Fibroblast of lung (primary cell): ENCODE data around the gene SLC35G2. TPM values are rescaled to one million over a fixed set of nuclear protein-coding genes. Genes with fewer than 3 reads are reported as not detected.

Experiments
- DNase-seq, 2 donors: peaks; one replicate each; pipeline versions ENCODE4 v3.0.0 to v3.0.0-alpha.2; 2010; ENCODE audit warnings: low read depth in 2 of 2
- H2AFZ ChIP-seq: 2 replicates; pipeline ENCODE4 v1.5.1; 2012; ENCODE audit warnings: low read length, control low read depth, inconsistent platforms
- H3K27ac ChIP-seq: 2 replicates; pipeline ENCODE4 v1.5.1; 2011; ENCODE audit warnings: low read length, control low read depth; ENCODE audit not compliant: insufficient read depth
- H3K27me3 ChIP-seq: 2 replicates; pipeline ENCODE4 v1.5.1; 2011; ENCODE audit warnings: mild to moderate bottlenecking, low read length; ENCODE audit not compliant: control insufficient read depth, insufficient read depth
- H3K36me3 ChIP-seq: 2 replicates; pipeline ENCODE4 v1.5.1; 2011; ENCODE audit warnings: low read length; ENCODE audit not compliant: control insufficient read depth, insufficient read depth
- H3K4me1 ChIP-seq: 2 replicates; pipeline ENCODE4 v1.5.1; 2011; ENCODE audit warnings: low read length; ENCODE audit not compliant: control insufficient read depth, insufficient read depth; ENCODE audit errors: extremely low read depth
- H3K4me2 ChIP-seq: 2 replicates; pipeline ENCODE4 v1.5.1; 2011; ENCODE audit warnings: low read length, control low read depth; ENCODE audit not compliant: insufficient read depth; ENCODE audit errors: extremely low read depth
- H3K4me3 ChIP-seq, 4 experiments: fragments of 200-600 bp in 1 of 4; sonication (generic) in 1 of 4; replicated peaks in 1 of 4; 2 replicates each; pipeline ENCODE4 v1.5.1; 2011 to 2016; ENCODE audit warnings: low read length in 4 of 4, low read depth in 3 of 4, mild to moderate bottlenecking in 3 of 4, control low read depth in 2 of 4, inconsistent platforms in 1 of 4, mixed read lengths in 1 of 4; ENCODE audit not compliant: insufficient read depth in 1 of 4; ENCODE audit errors: control extremely low read depth in 1 of 4
- H3K79me2 ChIP-seq: 2 replicates; pipeline ENCODE4 v1.5.1; 2012; ENCODE audit warnings: mild to moderate bottlenecking, low read length, inconsistent platforms; ENCODE audit not compliant: control insufficient read depth, insufficient read depth
- H3K9ac ChIP-seq: 2 replicates; pipeline ENCODE4 v1.5.1; 2011; ENCODE audit warnings: mild to moderate bottlenecking, low read length, control low read depth; ENCODE audit not compliant: insufficient read depth
- H3K9me3 ChIP-seq: 2 replicates; pipeline ENCODE4 v1.5.1; 2012; ENCODE audit warnings: low read depth, low read length; ENCODE audit not compliant: control insufficient read depth, insufficient read depth
- H4K20me1 ChIP-seq: 2 replicates; pipeline ENCODE4 v1.5.1; 2011; ENCODE audit warnings: low read length; ENCODE audit not compliant: control insufficient read depth, insufficient read depth; ENCODE audit errors: extremely low read depth
- CTCF ChIP-seq, 2 donors: IDR thresholded peaks in 1 of 2; conservative IDR thresholded peaks in 1 of 2; 1 replicate in 1 of 2; 2 replicates in 1 of 2; pipeline ENCODE4 v1.5.1; 2011 to 2012; ENCODE audit warnings: low read length in 2 of 2, control low read depth in 1 of 2, inconsistent platforms in 1 of 2, low read depth in 1 of 2, mild to moderate bottlenecking in 1 of 2
- EZH2 ChIP-seq: IDR thresholded peaks from 2 replicates; pipeline ENCODE4 v1.5.1; 2012; ENCODE audit warnings: low read length, control low read depth, mild to moderate bottlenecking; ENCODE audit errors: missing control alignments
- polyA plus RNA-seq, 2 donors: library from polyadenylated mRNA; depleted of rRNA in 1 of 2; stranded (reverse) in 1 of 2; unstranded in 1 of 2; fragments of >200 nt; gene quantifications; 2 replicates each; pipeline ENCODE4 v1.2.1, GENCODE V29; 2011 to 2012; ENCODE audit warnings: missing spikeins in 1 of 2
- total RNA-seq: library from RNA; depleted of rRNA; stranded (reverse); fragments of >200 nt; gene quantifications from 2 replicates; pipeline ENCODE4 v1.2.1, GENCODE V29; 2014

Gene SLC35G2
- total and polyA plus RNA-seq, 2 donors (not counting 1 experiment from before 2014, with no cell fraction given): 14.9 to 15.4 TPM

GRCh38 chr3:136788154-136788553 is 30.8 kb upstream of the SLC35G2 start:
- H3K36me3 ChIP-seq: no peaks in the 10 kb centered on the region
- no peak overlapping the region for H3K4me2 ChIP-seq
- H2AFZ ChIP-seq: no peak overlapping the region
- no peaks in the 10 kb centered on the region for H4K20me1 ChIP-seq
- no peaks in the 10 kb centered on the region for H3K9me3 ChIP-seq
- no peaks in the 10 kb centered on the region for H3K27me3 ChIP-seq
- H3K4me1 ChIP-seq: peaks cover 10% of the 10 kb centered on the region
- H3K79me2 ChIP-seq: no peaks in the 10 kb centered on the region
- no peak overlapping the region for H3K27ac ChIP-seq
- no peak for TF ChIP-seq CTCF (conservative IDR thresholded peaks at IDR 0.05 in 1 of 2, IDR thresholded peaks at IDR 0.05 in 1 of 2; ENCODE audit: low read depth in 1 of 2, low read length in 2 of 2)
- no peak for TF ChIP-seq EZH2
- H3K4me3 ChIP-seq: no peak overlapping the region
- no peak for DNase-seq
- H3K9ac ChIP-seq: no peak overlapping the region

- H2AFZ ChIP-seq: no peak overlapping the region
- no peak for DNase-seq
- no peak overlapping the region for H3K27ac ChIP-seq
- peaks cover 10% of the 10 kb centered on the region for H3K4me1 ChIP-seq
- TF ChIP-seq CTCF (conservative IDR thresholded peaks at IDR 0.05 in 1 of 2, IDR thresholded peaks at IDR 0.05 in 1 of 2; ENCODE audit: low read depth in 1 of 2, low read length in 2 of 2): no peak
- TF ChIP-seq EZH2: no peak
- no peak overlapping the region for H3K9ac ChIP-seq
- no peak overlapping the region for H3K4me3 ChIP-seq
- H3K27me3 ChIP-seq: no peaks in the 10 kb centered on the region
- no peaks in the 10 kb centered on the region for H3K79me2 ChIP-seq
- H3K9me3 ChIP-seq: no peaks in the 10 kb centered on the region
- H3K36me3 ChIP-seq: no peaks in the 10 kb centered on the region
- H3K4me2 ChIP-seq: no peak overlapping the region
- H4K20me1 ChIP-seq: no peaks in the 10 kb centered on the region
Measured at GRCh38 chr3:136789976-136790375, 28.9 kb upstream of the SLC35G2 start.

- no peak overlapping the region for H3K4me3 ChIP-seq
- H3K27ac ChIP-seq: no peak overlapping the region
- H3K9ac ChIP-seq: no peak overlapping the region
- no peaks in the 10 kb centered on the region for H3K9me3 ChIP-seq
- no peaks in the 10 kb centered on the region for H4K20me1 ChIP-seq
- H3K27me3 ChIP-seq: no peaks in the 10 kb centered on the region
- no peaks in the 10 kb centered on the region for H3K79me2 ChIP-seq
- TF ChIP-seq CTCF (conservative IDR thresholded peaks at IDR 0.05 in 1 of 2, IDR thresholded peaks at IDR 0.05 in 1 of 2; ENCODE audit: low read depth in 1 of 2, low read length in 2 of 2): no peak
- no peak for TF ChIP-seq EZH2
- no peaks in the 10 kb centered on the region for H3K36me3 ChIP-seq
- no peak for DNase-seq
- peaks cover 10% of the 10 kb centered on the region for H3K4me1 ChIP-seq
- H2AFZ ChIP-seq: no peak overlapping the region
- H3K4me2 ChIP-seq: no peak overlapping the region
Measured at GRCh38 chr3:136790786-136791185, 28.1 kb upstream of the SLC35G2 start.
